ENCODE data around the gene MYH11. TPM values are rescaled to one million over a fixed set of nuclear protein-coding genes. Genes with fewer than 3 reads are reported as not detected.

MYH11 gene
- total and polyA plus RNA-seq, 2 experiments from 2014 or later, result 1.6 to 5.9 TPM

DNA sequence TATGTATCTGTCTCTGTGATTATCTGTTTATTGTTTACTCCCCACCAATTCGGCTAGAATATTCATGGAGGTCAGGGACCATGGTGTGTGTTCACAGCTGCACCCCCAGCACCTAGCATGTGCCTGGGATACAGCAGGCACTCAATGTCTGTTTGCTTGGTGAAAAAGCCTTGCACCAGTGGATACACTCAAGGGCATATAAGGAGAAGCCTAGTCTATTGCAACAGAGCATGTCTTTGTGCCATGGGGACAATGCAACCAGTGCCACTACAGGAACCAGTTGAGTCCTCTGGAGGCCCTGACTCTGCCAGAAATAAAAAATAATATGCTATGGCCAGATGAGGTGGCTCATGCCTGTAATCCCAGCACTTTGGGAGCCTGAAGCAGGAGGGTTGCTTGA lies 113.2 kb downstream of the MYH11 start (continued):
- TF ChIP-seq, protein P1, sequence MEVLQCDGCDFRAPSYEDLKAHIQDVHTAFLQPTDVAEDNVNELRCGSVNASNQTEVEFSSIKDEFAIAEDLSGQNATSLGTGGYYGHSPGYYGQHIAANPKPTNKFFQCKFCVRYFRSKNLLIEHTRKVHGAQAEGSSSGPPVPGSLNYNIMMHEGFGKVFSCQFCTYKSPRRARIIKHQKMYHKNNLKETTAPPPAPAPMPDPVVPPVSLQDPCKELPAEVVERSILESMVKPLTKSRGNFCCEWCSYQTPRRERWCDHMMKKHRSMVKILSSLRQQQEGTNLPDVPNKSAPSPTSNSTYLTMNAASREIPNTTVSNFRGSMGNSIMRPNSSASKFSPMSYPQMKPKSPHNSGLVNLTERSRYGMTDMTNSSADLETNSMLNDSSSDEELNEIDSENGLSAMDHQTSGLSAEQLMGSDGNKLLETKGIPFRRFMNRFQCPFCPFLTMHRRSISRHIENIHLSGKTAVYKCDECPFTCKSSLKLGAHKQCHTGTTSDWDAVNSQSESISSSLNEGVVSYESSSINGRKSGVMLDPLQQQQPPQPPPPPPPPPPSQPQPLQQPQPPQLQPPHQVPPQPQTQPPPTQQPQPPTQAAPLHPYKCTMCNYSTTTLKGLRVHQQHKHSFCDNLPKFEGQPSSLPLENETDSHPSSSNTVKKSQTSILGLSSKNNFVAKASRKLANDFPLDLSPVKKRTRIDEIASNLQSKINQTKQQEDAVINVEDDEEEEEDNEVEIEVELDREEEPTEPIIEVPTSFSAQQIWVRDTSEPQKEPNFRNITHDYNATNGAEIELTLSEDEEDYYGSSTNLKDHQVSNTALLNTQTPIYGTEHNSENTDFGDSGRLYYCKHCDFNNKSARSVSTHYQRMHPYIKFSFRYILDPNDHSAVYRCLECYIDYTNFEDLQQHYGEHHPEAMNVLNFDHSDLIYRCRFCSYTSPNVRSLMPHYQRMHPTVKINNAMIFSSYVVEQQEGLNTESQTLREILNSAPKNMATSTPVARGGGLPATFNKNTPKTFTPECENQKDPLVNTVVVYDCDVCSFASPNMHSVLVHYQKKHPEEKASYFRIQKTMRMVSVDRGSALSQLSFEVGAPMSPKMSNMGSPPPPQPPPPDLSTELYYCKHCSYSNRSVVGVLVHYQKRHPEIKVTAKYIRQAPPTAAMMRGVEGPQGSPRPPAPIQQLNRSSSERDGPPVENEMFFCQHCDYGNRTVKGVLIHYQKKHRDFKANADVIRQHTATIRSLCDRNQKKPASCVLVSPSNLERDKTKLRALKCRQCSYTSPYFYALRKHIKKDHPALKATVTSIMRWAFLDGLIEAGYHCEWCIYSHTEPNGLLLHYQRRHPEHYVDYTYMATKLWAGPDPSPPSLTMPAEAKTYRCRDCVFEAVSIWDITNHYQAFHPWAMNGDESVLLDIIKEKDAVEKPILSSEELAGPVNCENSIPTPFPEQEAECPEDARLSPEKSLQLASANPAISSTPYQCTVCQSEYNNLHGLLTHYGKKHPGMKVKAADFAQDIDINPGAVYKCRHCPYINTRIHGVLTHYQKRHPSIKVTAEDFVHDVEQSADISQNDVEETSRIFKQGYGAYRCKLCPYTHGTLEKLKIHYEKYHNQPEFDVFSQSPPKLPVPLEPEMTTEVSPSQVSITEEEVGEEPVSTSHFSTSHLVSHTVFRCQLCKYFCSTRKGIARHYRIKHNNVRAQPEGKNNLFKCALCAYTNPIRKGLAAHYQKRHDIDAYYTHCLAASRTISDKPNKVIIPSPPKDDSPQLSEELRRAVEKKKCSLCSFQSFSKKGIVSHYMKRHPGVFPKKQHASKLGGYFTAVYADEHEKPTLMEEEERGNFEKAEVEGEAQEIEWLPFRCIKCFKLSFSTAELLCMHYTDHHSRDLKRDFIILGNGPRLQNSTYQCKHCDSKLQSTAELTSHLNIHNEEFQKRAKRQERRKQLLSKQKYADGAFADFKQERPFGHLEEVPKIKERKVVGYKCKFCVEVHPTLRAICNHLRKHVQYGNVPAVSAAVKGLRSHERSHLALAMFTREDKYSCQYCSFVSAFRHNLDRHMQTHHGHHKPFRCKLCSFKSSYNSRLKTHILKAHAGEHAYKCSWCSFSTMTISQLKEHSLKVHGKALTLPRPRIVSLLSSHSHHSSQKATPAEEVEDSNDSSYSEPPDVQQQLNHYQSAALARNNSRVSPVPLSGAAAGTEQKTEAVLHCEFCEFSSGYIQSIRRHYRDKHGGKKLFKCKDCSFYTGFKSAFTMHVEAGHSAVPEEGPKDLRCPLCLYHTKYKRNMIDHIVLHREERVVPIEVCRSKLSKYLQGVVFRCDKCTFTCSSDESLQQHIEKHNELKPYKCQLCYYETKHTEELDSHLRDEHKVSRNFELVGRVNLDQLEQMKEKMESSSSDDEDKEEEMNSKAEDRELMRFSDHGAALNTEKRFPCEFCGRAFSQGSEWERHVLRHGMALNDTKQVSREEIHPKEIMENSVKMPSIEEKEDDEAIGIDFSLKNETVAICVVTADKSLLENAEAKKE (CRISPR knock-in tag; IDR thresholded peaks at IDR 0.05), result no peak
- no peak for TF ChIP-seq EZH2 (IDR thresholded peaks at IDR 0.05; ENCODE audit: low read depth, unreplicated experiment)
- TF ChIP-seq, protein P2, sequence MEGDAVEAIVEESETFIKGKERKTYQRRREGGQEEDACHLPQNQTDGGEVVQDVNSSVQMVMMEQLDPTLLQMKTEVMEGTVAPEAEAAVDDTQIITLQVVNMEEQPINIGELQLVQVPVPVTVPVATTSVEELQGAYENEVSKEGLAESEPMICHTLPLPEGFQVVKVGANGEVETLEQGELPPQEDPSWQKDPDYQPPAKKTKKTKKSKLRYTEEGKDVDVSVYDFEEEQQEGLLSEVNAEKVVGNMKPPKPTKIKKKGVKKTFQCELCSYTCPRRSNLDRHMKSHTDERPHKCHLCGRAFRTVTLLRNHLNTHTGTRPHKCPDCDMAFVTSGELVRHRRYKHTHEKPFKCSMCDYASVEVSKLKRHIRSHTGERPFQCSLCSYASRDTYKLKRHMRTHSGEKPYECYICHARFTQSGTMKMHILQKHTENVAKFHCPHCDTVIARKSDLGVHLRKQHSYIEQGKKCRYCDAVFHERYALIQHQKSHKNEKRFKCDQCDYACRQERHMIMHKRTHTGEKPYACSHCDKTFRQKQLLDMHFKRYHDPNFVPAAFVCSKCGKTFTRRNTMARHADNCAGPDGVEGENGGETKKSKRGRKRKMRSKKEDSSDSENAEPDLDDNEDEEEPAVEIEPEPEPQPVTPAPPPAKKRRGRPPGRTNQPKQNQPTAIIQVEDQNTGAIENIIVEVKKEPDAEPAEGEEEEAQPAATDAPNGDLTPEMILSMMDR (conservative IDR thresholded peaks at IDR 0.05; ENCODE audit: low read depth in 2 of 2), result no peak

DNA sequence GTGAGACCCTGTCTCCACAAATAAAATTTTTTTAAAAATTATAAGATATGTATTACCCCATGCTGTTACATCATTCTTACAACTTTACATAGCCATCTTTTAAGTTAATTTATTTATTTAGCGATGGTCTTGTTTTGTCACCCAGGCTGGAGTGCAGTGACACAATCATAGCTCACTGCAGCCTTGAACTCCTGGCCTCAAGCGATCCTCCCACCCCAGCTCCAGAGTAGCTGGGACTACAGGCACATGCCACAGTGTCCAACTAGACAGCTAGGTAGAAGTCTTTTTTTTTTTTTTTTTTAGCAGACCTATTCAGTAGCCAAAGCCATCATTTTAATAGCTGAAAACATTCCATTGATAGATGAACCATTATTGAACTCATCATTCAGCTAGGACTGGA lies 114.1 kb downstream of the MYH11 start:
- Mint-ChIP-seq H3K36me3 (ENCODE audit: low read depth) (no peaks in the 10 kb centered on the region), H3K27ac (no peak overlapping the region), H3K4me1 (no peaks in the 10 kb centered on the region), H3K4me3 (no peak overlapping the region), H3K27me3 (ENCODE audit: insufficient read depth, low read depth, poor library complexity) (peaks cover 2% of the 10 kb centered on the region), H3K9me3 (no peaks in the 10 kb centered on the region)
- DNase-seq (ENCODE audit: low spot score) (no peak), ATAC-seq (no peak)
- Histone ChIP-seq H3K9me2 (ENCODE audit: insufficient read depth) (no peaks in the 10 kb centered on the region), H3K27ac (ENCODE audit: low read depth) (no peak overlapping the region), H3K4me3 (no peak overlapping the region), H3K79me2 (replicated peaks; ENCODE audit: insufficient read depth) (no peaks in the 10 kb centered on the region), H3K4me1 (ENCODE audit: insufficient read depth) (no peaks in the 10 kb centered on the region), H3K4me2 (no peak overlapping the region), H4K20me1 (replicated peaks; ENCODE audit: insufficient read depth) (no peaks in the 10 kb centered on the region), H2AFZ (no peak overlapping the region), H3K27me3 (ENCODE audit: insufficient read depth) (no peaks in the 10 kb centered on the region), H3K36me3 (ENCODE audit: insufficient read depth) (no peaks in the 10 kb centered on the region), H3F3A (replicated peaks; ENCODE audit: low read depth) (no peaks in the 10 kb centered on the region)
- no peak for TF ChIP-seq JUNB (IDR thresholded peaks at IDR 0.05; ENCODE audit: unreplicated experiment)
- no peak for TF ChIP-seq NANOG (IDR thresholded peaks at IDR 0.05; ENCODE audit: borderline replicate concordance)
- no peak for TF ChIP-seq POLR2AphosphoS5 (IDR thresholded peaks at IDR 0.05; ENCODE audit: low read depth)
- TF ChIP-seq ZNF331 (CRISPR knock-in tag; IDR thresholded peaks at IDR 0.05; ENCODE audit: low read depth), result no peak
- TF ChIP-seq, protein P1 (CRISPR knock-in tag; IDR thresholded peaks at IDR 0.05), result no peak
- no peak for TF ChIP-seq ZNF114 (CRISPR knock-in tag; IDR thresholded peaks at IDR 0.05)
